Epithelial cell of esophagus (primary cell): ENCODE data around the gene EXOSC6.
"Not testable (repeated sequence)": the region's sequence is repeated elsewhere in the genome, so short reads cannot be mapped to it uniquely, and the experiment has no call there.

Experiments used
- DNase-seq: peaks from one replicate; pipeline ENCODE4 v3.0.0; 2010; ENCODE audit warnings: low read depth
- H3K4me3 ChIP-seq: 2 replicates; pipeline ENCODE4 v1.5.1; 2011; ENCODE audit warnings: mild to moderate bottlenecking, low read length, control low read depth
- CTCF ChIP-seq: IDR thresholded peaks from 2 replicates; pipeline ENCODE4 v1.5.1; 2011; ENCODE audit warnings: low read depth, mild to moderate bottlenecking, low read length, control low read depth, inconsistent platforms; ENCODE audit not compliant: insufficient read depth; ENCODE audit errors: missing control alignments

The EXOSC6 gene

DNA sequence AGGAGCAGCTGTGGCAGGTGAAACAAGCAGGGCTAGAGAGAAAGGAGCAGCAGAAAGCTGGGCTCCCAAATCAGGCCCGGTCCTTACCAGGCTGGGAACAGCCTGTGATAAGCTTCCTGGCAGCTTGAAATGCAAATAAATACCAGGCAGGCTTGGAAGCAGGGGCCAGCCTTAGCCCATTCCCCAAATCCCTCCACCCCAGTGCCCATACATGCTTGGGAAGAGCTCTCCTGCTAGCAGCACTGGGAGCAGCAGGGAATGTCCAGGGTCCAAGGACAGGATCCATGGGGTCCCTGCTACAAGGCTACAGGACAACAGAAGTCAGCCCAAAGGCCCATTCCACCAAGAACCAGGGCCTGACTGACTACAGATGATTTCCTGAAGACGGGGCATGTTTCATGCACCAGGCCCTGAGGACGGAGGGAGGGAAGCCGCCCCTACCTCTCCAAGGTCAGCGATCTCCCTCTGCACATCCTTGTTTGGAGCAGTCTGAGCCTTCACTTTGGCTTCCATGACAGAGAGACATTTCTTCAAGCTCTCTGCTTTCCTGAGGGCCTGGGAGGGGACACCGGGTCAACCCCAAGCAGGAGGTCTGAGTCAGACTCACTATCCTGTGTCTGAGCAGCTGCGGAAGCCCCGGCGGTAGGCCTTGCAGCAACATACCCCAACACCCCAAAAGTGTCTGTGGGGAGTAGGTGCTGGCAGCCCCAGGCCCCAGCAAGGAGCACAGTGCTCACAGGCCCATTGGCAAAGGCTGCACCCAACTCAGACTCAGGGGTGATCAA is 2.6 kb upstream of the EXOSC6 start:
- no peak for DNase-seq
- H3K4me3 ChIP-seq = no peak overlapping the region
- TF ChIP-seq CTCF = no peak

- H3K4me3 ChIP-seq = no peak overlapping the region
- DNase-seq = peak; percentile 58
- peak; percentile 68 for TF ChIP-seq CTCF
Measured at GRCh38 chr16:70253291-70254106, 1.8 kb upstream of the EXOSC6 start.

- H3K4me3 ChIP-seq = no peak overlapping the region
- TF ChIP-seq CTCF = peak; percentile 57
- DNase-seq = peak; percentile 46
Measured at GRCh38 chr16:70252355-70252988, 732 bp upstream of the EXOSC6 start.

- peak overlapping the region; percentile 59 for H3K4me3 ChIP-seq
- DNase-seq = peak; percentile 62
- TF ChIP-seq CTCF = no peak
Measured at GRCh38 chr16:70250748-70251628, 752 bp downstream of the EXOSC6 start.

GRCh38 chr16:70249697-70250096 is 2.0 kb downstream of the EXOSC6 start:
- not testable (repeated sequence) for DNase-seq
- peak overlapping the region; percentile 39 for H3K4me3 ChIP-seq

DNA sequence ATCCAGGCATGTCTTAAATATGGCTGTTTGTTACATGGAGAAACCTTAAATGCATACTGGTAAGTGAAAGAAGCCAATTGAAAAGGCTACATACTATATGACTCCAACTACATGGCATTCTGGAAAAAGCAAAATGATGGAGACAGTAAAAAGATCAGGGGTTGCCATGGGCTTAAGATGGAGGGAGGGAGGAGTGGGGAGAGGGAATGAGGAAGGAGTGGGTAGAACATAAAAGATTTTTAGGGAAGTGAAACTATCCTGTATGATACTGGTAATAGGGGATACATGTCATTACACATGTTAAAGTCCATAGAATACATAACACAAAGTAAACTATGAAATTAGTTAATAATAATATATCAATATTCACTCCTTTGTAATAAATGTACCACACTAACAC is 13.0 kb downstream of the EXOSC6 start:
- not testable (repeated sequence) for DNase-seq, H3K4me3 ChIP-seq

DNA sequence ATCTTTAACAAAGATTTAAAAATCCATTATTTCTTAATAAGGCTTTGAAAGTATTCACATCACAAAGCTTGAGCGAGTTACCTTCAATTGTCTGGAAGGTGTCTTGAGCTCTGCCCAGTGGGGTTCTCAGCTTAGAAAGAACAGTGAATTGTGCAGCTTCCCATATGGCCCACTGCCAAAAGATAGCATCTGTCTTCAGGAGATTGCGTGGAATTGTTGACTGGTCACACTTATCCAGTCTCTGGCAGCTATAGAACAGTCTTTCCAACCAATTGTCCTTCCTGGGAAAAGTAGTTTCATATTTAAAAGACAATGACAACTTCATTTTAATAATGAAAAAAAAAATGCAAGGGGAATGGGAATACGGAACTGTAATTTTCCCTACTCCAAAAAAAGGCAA is 19.9 kb downstream of the EXOSC6 start:
- H3K4me3 ChIP-seq = not testable (repeated sequence)

DNA sequence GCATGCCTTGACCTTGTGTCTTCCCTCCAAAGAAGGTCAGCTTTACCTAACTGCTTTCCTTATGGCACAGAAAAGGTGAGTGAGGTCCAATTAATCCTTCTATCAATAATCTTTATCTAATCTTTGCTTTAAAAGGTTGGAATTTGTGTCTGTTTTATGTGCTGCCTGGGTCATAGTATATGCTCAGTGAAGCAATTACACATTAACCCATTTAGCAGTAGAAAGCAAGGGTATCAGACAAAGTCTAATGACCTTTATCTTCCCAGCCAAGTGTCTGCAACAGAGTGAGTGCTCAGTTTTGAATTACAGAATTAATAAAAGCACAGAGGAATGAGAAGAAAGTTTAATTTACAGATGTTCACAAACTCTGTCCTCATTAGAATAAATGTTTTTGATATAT is 25.7 kb downstream of the EXOSC6 start:
- not testable (repeated sequence) for DNase-seq, H3K4me3 ChIP-seq

More for the DNA sequence above, 19.9 kb downstream of the EXOSC6 start:
- DNase-seq = not testable (repeated sequence)

DNA sequence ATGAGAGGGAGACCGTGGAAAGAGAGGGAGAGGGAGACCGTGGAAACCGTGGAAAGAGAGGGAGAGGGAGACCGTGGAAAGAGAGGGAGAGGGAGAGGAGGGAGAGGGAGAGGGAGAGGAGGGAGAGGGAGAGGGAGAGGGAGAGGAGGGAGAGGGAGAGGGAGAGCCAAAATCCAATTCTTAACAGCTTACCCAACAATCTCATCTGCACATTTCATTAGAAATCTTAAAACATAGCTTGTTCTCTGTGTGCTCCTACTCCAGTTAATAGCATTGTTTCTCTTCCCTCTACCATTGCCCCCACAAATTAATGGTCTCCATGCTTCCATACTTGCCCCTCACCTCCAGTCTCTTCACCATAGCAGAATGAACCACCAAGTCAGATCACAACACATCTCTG is 26.3 kb downstream of the EXOSC6 start:
- not testable (repeated sequence) for DNase-seq, H3K4me3 ChIP-seq

DNA sequence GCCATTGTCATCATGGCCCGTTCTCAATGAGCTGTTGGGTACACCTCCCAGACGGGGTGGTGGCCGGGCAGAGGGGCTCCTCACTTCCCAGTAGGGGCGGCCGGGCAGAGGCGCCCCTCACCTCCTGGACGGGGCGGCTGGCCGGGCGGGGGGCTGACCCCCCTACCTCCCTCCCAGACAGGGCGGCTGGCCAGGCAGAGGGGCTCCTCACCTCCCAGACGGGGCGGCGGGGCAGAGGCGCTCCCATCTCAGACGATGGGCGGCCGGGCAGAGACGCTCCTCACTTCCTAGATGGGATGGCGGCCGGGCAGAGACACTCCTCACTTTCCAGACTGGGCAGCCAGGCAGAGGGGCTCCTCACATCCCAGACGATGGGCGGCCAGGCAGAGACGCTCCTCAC is 27.1 kb downstream of the EXOSC6 start:
- not testable (repeated sequence) for H3K4me3 ChIP-seq, DNase-seq

- H3K4me3 ChIP-seq, DNase-seq: not testable (repeated sequence)
Measured at GRCh38 chr16:70223971-70224513, 27.7 kb downstream of the EXOSC6 start.

GRCh38 chr16:70223216-70223615 is 28.5 kb downstream of the EXOSC6 start:
- not testable (repeated sequence) for H3K4me3 ChIP-seq, DNase-seq

- H3K4me3 ChIP-seq = not testable (repeated sequence)
- peak; percentile 9 for DNase-seq
Measured at GRCh38 chr16:70222574-70222973, 29.2 kb downstream of the EXOSC6 start.
